K562 (cell line): ENCODE data around the gene SAP25. TPM values are rescaled to one million over a fixed set of nuclear protein-coding genes. Genes with fewer than 3 reads are reported as not detected.

ENCODE experiments used
- ATAC-seq: fragments of 200-7000 bp; cut with Tn5 transposase; 3 replicates; pipeline ENCODE4 v1.9.1; 2020; ENCODE audit warnings: moderate library complexity
- BruUV-seq: library from RNA; stranded (reverse); fragments of 400-500 nt; replicated peaks from 2 replicates; lab custom pipeline; 2021; lab: Mats Ljungman, UMichigan
- CTCF ChIA-PET: fragments of 300-600 bp; formaldehyde crosslinking; extraction: SDS; loops from one replicate; lab custom pipeline; 2021; ENCODE audit warnings: low intra/inter-chr PET ratio; lab: Yijun Ruan, JAX
- POLR2A ChIA-PET: fragments of 300-600, 350-650 bp; sonication (Branson Sonifier 250); formaldehyde crosslinking; extraction: SDS; loops from one replicate; lab custom pipeline; 2021; ENCODE audit warnings: antibody characterized with exemption, inconsistent platforms; lab: Yijun Ruan, JAX
- DNase-seq, 4 experiments: peaks; one replicate each; pipeline versions ENCODE4 v3.0.0 to v3.0.0-alpha.2; 2011 to 2018; ENCODE audit warnings: low spot score in 3 of 4, mixed read lengths in 3 of 4; ENCODE audit errors: extremely low read depth in 1 of 4
- FAIRE-seq: peaks from 2 replicates; lab custom pipeline; 2011; peaks lifted over from hg19 to GRCh38; lab: Jason Lieb, UNC
- H2AFZ ChIP-seq: 2 replicates; pipeline ENCODE4 v1.6.0; 2011; ENCODE audit warnings: low read depth, low read length, control low read depth, inconsistent platforms
- H3K27ac ChIP-seq: fragments of 200-600 bp; 3 replicates; pipeline ENCODE4 v1.8.0; 2011; ENCODE audit warnings: low read depth, mild to moderate bottlenecking, control low read depth, inconsistent platforms, low read length, moderate library complexity, mixed read lengths; ENCODE audit errors: extremely low read depth
- H3K27me3 ChIP-seq, 2 experiments: fragments of 300-600 bp in 1 of 2; 2 replicates in 1 of 2; 3 replicates in 1 of 2; pipeline versions ENCODE4 v1.6.0 to v1.8.0; 2011; ENCODE audit warnings: inconsistent platforms in 2 of 2, low read length in 2 of 2, mild to moderate bottlenecking in 1 of 2, mixed read lengths in 1 of 2, moderate library complexity in 1 of 2; ENCODE audit not compliant: control insufficient read depth in 2 of 2, insufficient read depth in 2 of 2
- H3K36me3 ChIP-seq: fragments of 300-600 bp; 3 replicates; pipeline ENCODE4 v1.8.0; 2011; ENCODE audit warnings: mild to moderate bottlenecking, low read length, inconsistent platforms; ENCODE audit not compliant: control insufficient read depth, insufficient read depth
- H3K4me1 ChIP-seq, 2 experiments: fragments of 200-600 bp in 1 of 2; replicated peaks in 1 of 2; 2 replicates in 1 of 2; 3 replicates in 1 of 2; pipeline versions ENCODE4 v1.5.1 to v1.8.0; 2011; ENCODE audit warnings: inconsistent platforms in 2 of 2, low read length in 2 of 2, mild to moderate bottlenecking in 1 of 2, mixed read lengths in 1 of 2, moderate library complexity in 1 of 2; ENCODE audit not compliant: control insufficient read depth in 2 of 2, insufficient read depth in 2 of 2
- H3K4me2 ChIP-seq: 2 replicates; pipeline ENCODE4 v1.6.1; 2011; ENCODE audit warnings: low read length, control low read depth, inconsistent platforms, mixed read lengths; ENCODE audit not compliant: insufficient read depth
- H3K4me3 ChIP-seq: fragments of 200-600 bp; sonication (generic), shearing (Covaris generic); 2 replicates; pipeline ENCODE4 v1.5.1; 2016; ENCODE audit warnings: control low read depth, inconsistent platforms
- H3K79me2 ChIP-seq: fragments of 200-600 bp; 3 replicates; pipeline ENCODE4 v1.8.0; 2011; ENCODE audit warnings: low read length, inconsistent platforms; ENCODE audit not compliant: control insufficient read depth, insufficient read depth
- H3K9ac ChIP-seq, 2 experiments: 2 replicates each; pipeline versions ENCODE4 v1.6.0 to v1.6.1; 2011; ENCODE audit warnings: low read depth in 2 of 2, low read length in 2 of 2, control low read depth in 1 of 2, inconsistent platforms in 1 of 2, mild to moderate bottlenecking in 1 of 2, mixed read lengths in 1 of 2; ENCODE audit not compliant: insufficient read depth in 1 of 2
- H3K9me1 ChIP-seq: one replicate; pipeline ENCODE4 v1.6.0; 2011; ENCODE audit warnings: inconsistent platforms, mild to moderate bottlenecking, low read length, moderate library complexity; ENCODE audit not compliant: control insufficient read depth, insufficient read depth
- H3K9me3 ChIP-seq: replicated peaks from 2 replicates; pipeline ENCODE4 v1.5.1; 2011; ENCODE audit warnings: low read depth, low read length, inconsistent platforms; ENCODE audit not compliant: control insufficient read depth, insufficient read depth
- H4K20me1 ChIP-seq: replicated peaks from 2 replicates; pipeline ENCODE4 v1.6.1; 2011; ENCODE audit warnings: low read length, inconsistent platforms, mixed read lengths; ENCODE audit not compliant: control insufficient read depth, insufficient read depth
- BHLHE40 ChIP-seq: IDR thresholded peaks from 2 replicates; pipeline ENCODE4 v1.6.1; 2011; ENCODE audit warnings: low read length, improper control_type of control experiment
- HDAC2 ChIP-seq: fragments of 450-650 bp; IDR thresholded peaks from 2 replicates; pipeline ENCODE4 v1.6.1; 2016; ENCODE audit warnings: mild to moderate bottlenecking
- JUND ChIP-seq, 2 experiments: IDR thresholded peaks; 2 replicates in 1 of 2; 3 replicates in 1 of 2; pipeline ENCODE4 v1.6.1; 2011; ENCODE audit warnings: borderline replicate concordance in 2 of 2, low read depth in 2 of 2, low read length in 2 of 2, improper control_type of control experiment in 1 of 2, missing biosample characterization in 1 of 2, missing genetic modification characterization in 1 of 2, missing genetic modification reagents in 1 of 2
- KAT8 ChIP-seq: fragments of 450-650 bp; IDR thresholded peaks from 2 replicates; pipeline ENCODE4 v1.6.1; 2016; ENCODE audit warnings: low read depth, mild to moderate bottlenecking
- POLR3A ChIP-seq: IDR thresholded peaks from 2 replicates; pipeline ENCODE4 v1.6.1; 2011; ENCODE audit warnings: borderline replicate concordance, mild to moderate bottlenecking, moderate library complexity; ENCODE audit not compliant: insufficient read length, insufficient read depth; ENCODE audit errors: extremely low read depth
- POU5F1 ChIP-seq: fragments of 150-350 bp; IDR thresholded peaks from 2 replicates; pipeline ENCODE4 v1.6.1; 2014; ENCODE audit warnings: borderline replicate concordance, low read length, low read depth, mild to moderate bottlenecking; ENCODE audit not compliant: partially characterized antibody
- RBM34 ChIP-seq: fragments of 200-400 bp; formaldehyde crosslinking; IDR thresholded peaks from 2 replicates; pipeline ENCODE4 v1.6.1; 2018; ENCODE audit warnings: low read length, borderline replicate concordance; ENCODE audit not compliant: insufficient read depth
- TEAD2 ChIP-seq: fragments of 450-650 bp; IDR thresholded peaks from 2 replicates; pipeline ENCODE4 v1.6.1; 2016; ENCODE audit warnings: missing genetic modification characterization, control low read depth, missing compliant biosample characterization
- U2AF2 ChIP-seq: fragments of 200-400 bp; formaldehyde crosslinking; optimal IDR thresholded peaks from 2 replicates; pipeline ENCODE3; 2017; ENCODE audit warnings: low read depth, mild to moderate bottlenecking, low read length
- WGBS: fragments of 100-300 bp; shearing (Covaris generic); methylation state at CpG from one replicate; pipeline ENCODE4 v1.1.6; 2016; ENCODE audit warnings: low coverage, mixed read lengths; ENCODE audit not compliant: insufficient coverage; ENCODE audit errors: missing lambda C conversion rate; 5-methylcytosine and 5-hydroxymethylcytosine counted together
- in situ Hi-C: fragments of 300-500 bp; cut with MboI; formaldehyde crosslinking; loops from 4 replicates; pipeline ENCODE4 v1.15.0; 2018; ENCODE audit warnings: inconsistent platforms, mixed read lengths
- intact Hi-C: fragments of 100-400 bp; cut with micrococcal nuclease; formaldehyde crosslinking; loops from 2 replicates; pipeline ENCODE4 v1.14.2; 2022
- polyA plus RNA-seq, 8 experiments: library from polyadenylated mRNA; depleted of rRNA in 4 of 8; stranded (reverse) in 5 of 8; unstranded in 3 of 8; fragments of >200 nt; fragmentation: Nextera tagmentation in 2 of 8; fragmentation: Illumina TruSeq in 1 of 8; extraction: Ambion mirVana in 2 of 8; extraction: Trizol in 1 of 8; gene quantifications; 2 replicates each; pipeline versions ENCODE4 v1.2.1 to v1.2.3, GENCODE V29; 2011 to 2014; ENCODE audit warnings: inconsistent platforms in 1 of 8, missing spikeins in 1 of 8
- total RNA-seq, 7 experiments: library from RNA; depleted of rRNA in 6 of 7; stranded (reverse); fragments of >200 nt in 6 of 7; fragmentation: Illumina TruSeq in 2 of 7; extraction: Trizol in 2 of 7; gene quantifications; 2 replicates each; pipeline versions ENCODE4 v1.2.1 to v1.2.3, GENCODE V29; 2011 to 2021; ENCODE audit warnings: low replicate concordance in 1 of 7
- TF ChIP-seq, protein P1 (sequence below): fragments of 450-650 bp; formaldehyde crosslinking; conservative IDR thresholded peaks from 2 replicates; pipeline ENCODE4 v1.4.0; 2022; ENCODE audit warnings: mild to moderate bottlenecking, missing genetic modification characterization
- TF ChIP-seq, protein P2 (sequence below): fragments of 450-650 bp; IDR thresholded peaks from 2 replicates; pipeline ENCODE4 v1.6.1; 2016
- TF ChIP-seq, protein P3 (sequence below), 2 experiments: fragments of 450-650 bp; IDR thresholded peaks; 2 replicates each; pipeline ENCODE4 v1.6.1; 2018; ENCODE audit warnings: mild to moderate bottlenecking in 2 of 2, low read depth in 1 of 2; ENCODE audit not compliant: partially characterized antibody in 2 of 2

SAP25 gene
- total and polyA plus RNA-seq, 9 of the 15 experiments (the other 6 are each of a cell fraction or from before 2014, with no cell fraction given) = 0.13 to 5.3 (median 0.78) TPM; not detected in 1

DNA sequence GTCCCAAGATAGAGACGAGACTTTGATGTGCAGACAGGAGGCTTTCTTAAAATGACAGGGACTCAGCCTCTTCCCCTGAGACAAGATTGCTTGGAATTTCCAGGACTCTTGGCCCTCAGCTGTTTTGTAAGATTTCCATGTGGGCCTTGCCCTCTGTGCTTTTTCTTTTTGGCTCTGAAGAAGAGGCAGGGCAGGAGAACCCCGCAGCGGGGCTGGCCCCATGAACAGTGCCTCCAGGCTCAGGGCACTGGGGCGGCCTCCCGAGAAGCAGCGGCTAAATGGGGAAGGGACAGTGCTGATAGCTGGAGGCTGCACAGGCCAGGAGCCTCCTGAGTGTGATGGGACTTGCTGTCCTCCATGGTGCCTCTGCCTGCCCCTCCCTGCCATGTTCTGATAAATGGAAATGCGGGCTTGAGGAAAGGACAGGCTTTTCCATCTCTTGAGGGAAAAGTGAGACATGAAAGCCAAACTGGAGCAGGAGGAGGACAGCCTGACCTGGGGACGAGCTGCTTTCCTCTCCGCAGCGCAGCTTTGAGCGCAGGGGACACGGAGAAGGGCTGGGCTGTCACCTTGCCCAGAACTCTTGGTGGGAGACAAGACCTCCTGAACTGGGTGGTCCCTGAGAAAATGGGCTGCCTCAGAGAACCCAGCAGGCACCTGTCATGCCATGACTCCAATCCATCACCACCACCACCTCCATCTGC is 12.1 kb downstream of the SAP25 start (continued):
- TF ChIP-seq, protein P1, sequence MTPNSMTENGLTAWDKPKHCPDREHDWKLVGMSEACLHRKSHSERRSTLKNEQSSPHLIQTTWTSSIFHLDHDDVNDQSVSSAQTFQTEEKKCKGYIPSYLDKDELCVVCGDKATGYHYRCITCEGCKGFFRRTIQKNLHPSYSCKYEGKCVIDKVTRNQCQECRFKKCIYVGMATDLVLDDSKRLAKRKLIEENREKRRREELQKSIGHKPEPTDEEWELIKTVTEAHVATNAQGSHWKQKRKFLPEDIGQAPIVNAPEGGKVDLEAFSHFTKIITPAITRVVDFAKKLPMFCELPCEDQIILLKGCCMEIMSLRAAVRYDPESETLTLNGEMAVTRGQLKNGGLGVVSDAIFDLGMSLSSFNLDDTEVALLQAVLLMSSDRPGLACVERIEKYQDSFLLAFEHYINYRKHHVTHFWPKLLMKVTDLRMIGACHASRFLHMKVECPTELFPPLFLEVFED (CRISPR knock-in tag) = no peak
- TF ChIP-seq RBM34 (no peak), HDAC2 (no peak), U2AF2 (no peak)
- TF ChIP-seq, protein P2, sequence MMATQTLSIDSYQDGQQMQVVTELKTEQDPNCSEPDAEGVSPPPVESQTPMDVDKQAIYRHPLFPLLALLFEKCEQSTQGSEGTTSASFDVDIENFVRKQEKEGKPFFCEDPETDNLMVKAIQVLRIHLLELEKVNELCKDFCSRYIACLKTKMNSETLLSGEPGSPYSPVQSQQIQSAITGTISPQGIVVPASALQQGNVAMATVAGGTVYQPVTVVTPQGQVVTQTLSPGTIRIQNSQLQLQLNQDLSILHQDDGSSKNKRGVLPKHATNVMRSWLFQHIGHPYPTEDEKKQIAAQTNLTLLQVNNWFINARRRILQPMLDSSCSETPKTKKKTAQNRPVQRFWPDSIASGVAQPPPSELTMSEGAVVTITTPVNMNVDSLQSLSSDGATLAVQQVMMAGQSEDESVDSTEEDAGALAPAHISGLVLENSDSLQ = no peak

DNA sequence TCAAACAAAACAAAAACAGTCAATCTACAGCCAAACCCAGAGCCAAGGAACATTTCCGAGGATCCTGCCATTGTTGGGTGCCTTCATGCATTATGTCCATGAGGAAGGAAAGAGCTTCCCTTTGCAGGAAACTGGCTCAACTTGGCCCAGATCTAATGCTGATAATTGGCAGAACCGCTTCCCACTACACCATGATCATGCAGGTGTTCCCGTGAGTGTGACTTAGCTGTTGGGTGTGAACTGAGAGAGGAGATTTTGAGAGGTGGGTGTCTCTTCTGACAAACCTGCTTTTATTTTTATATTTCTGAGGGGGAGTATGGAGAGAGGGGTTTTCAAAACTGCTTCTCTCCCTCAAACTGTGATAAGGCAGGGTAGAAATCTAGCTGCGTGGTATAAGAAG is 14.6 kb downstream of the SAP25 start:
- Histone ChIP-seq H3K9me3 (no peaks in the 10 kb centered on the region), H3K9me1 (no peaks in the 10 kb centered on the region), H3K4me1 (peaks cover 9 to 17% of the 10 kb centered on the region in 2 experiments; a peak in 4 of 5 replicates), H3K27me3 (no peaks in the 10 kb centered on the region), H3K4me2 (no peak overlapping the region), H3K36me3 (peaks cover 42% of the 10 kb centered on the region; the same call in 2 of the 3 replicates), H3K27ac (no peak overlapping the region), H3K4me3 (no peak overlapping the region), H4K20me1 (no peaks in the 10 kb centered on the region), H2AFZ (no peak overlapping the region), H3K9ac (no peak overlapping the region), H3K79me2 (no peaks in the 10 kb centered on the region)
- intact Hi-C loops (loop anchor here (1.0 to 2.0 kb wide), 2 partner anchors 90 to 158 kb away; no protein-coding TSS in a partner anchor), in situ Hi-C loops (loop anchor here (25.0 kb wide), 1 partner anchor 97 kb away; the partner anchor contains the start of gene SPACDR)
- FAIRE-seq = no peak
- DNase-seq = no peak
- no TSS peak for BruUV-seq
- CTCF ChIA-PET = interaction anchor here (0.5 to 2.8 kb wide), 6 partner anchors 47 to 724 kb away, joined by 3 to 30 read pairs (median 8); partner anchors contain the start of gene NYAP1
- POLR2A ChIA-PET = interaction anchor here (0.7 to 2.5 kb wide), 12 partner anchors 10 to 181 kb away, joined by 3 to 11 read pairs (median 5); partner anchors contain the start of genes FBXO24, LRCH4 and NYAP1
- ATAC-seq = no peak
- WGBS = 84% methylated on average over 4 of the region's 4 CpGs
- TF ChIP-seq JUND (IDR thresholded peaks at IDR 0.05; ENCODE audit: borderline replicate concordance, low read depth, low read length) (no peak), JUND (tag; IDR thresholded peaks at IDR 0.05; ENCODE audit: borderline replicate concordance, low read depth, low read length) (no peak), TEAD2 (tag) (no peak), POU5F1 (no peak), BHLHE40 (no peak), KAT8 (no peak), POLR3A (no peak)
- TF ChIP-seq, protein P3, sequence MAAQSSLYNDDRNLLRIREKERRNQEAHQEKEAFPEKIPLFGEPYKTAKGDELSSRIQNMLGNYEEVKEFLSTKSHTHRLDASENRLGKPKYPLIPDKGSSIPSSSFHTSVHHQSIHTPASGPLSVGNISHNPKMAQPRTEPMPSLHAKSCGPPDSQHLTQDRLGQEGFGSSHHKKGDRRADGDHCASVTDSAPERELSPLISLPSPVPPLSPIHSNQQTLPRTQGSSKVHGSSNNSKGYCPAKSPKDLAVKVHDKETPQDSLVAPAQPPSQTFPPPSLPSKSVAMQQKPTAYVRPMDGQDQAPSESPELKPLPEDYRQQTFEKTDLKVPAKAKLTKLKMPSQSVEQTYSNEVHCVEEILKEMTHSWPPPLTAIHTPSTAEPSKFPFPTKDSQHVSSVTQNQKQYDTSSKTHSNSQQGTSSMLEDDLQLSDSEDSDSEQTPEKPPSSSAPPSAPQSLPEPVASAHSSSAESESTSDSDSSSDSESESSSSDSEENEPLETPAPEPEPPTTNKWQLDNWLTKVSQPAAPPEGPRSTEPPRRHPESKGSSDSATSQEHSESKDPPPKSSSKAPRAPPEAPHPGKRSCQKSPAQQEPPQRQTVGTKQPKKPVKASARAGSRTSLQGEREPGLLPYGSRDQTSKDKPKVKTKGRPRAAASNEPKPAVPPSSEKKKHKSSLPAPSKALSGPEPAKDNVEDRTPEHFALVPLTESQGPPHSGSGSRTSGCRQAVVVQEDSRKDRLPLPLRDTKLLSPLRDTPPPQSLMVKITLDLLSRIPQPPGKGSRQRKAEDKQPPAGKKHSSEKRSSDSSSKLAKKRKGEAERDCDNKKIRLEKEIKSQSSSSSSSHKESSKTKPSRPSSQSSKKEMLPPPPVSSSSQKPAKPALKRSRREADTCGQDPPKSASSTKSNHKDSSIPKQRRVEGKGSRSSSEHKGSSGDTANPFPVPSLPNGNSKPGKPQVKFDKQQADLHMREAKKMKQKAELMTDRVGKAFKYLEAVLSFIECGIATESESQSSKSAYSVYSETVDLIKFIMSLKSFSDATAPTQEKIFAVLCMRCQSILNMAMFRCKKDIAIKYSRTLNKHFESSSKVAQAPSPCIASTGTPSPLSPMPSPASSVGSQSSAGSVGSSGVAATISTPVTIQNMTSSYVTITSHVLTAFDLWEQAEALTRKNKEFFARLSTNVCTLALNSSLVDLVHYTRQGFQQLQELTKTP (IDR thresholded peaks at IDR 0.05; ENCODE audit: low read depth in 1 of 2, partially characterized antibody in 2 of 2) = no peak
